HepG2 (cell line): ENCODE data around the gene S100A6. TPM values are rescaled to one million over a fixed set of nuclear protein-coding genes. Genes with fewer than 3 reads are reported as not detected.

Experiments used
- CENPT ChIP-seq: sonication (generic); formaldehyde crosslinking; IDR thresholded peaks from 2 replicates; pipeline ENCODE4 v1.8.0; 2022; ENCODE audit warnings: low read depth, mild to moderate bottlenecking, moderate library complexity, missing genetic modification reagents
- GABPA ChIP-seq, 2 experiments: IDR thresholded peaks; 2 replicates each; pipeline ENCODE4 v1.6.1; 2011 to 2016; ENCODE audit warnings: low read depth in 2 of 2, low read length in 1 of 2, missing biosample characterization in 1 of 2, missing genetic modification characterization in 1 of 2
- HNRNPLL ChIP-seq: fragments of 200-400 bp; formaldehyde crosslinking; IDR thresholded peaks from 2 replicates; pipeline ENCODE4 v1.6.1; 2017; ENCODE audit warnings: mild to moderate bottlenecking, low read depth, low read length; ENCODE audit not compliant: poor library complexity, severe bottlenecking
- KAT7 ChIP-seq: IDR thresholded peaks from 2 replicates; pipeline ENCODE4 v1.6.1; 2018; ENCODE audit warnings: borderline replicate concordance, missing compliant biosample characterization
- KDM5B ChIP-seq: sonication (generic); formaldehyde crosslinking; IDR thresholded peaks from 2 replicates; pipeline ENCODE4 v1.4.0; 2020; ENCODE audit warnings: missing genetic modification reagents, mild to moderate bottlenecking, borderline replicate concordance
- NCOR1 ChIP-seq: fragments of 200-600 bp; sonication (generic); IDR thresholded peaks from 2 replicates; pipeline ENCODE4 v1.7.0; 2017; ENCODE audit warnings: antibody characterized with exemption, low read length, borderline replicate concordance
- RARG ChIP-seq: sonication (generic); formaldehyde crosslinking; IDR thresholded peaks from 2 replicates; pipeline ENCODE4 v1.4.0; 2020; ENCODE audit warnings: low read depth, mild to moderate bottlenecking, missing genetic modification reagents
- SOX6 ChIP-seq, 2 experiments: fragments of 450-650 bp in 1 of 2; sonication (generic) in 1 of 2; formaldehyde crosslinking in 1 of 2; IDR thresholded peaks; 2 replicates each; pipeline versions ENCODE4 v1.4.0 to v1.6.1; 2017 to 2020; ENCODE audit warnings: antibody characterized with exemption in 1 of 2, mild to moderate bottlenecking in 1 of 2, missing genetic modification reagents in 1 of 2
- SRY ChIP-seq: sonication (generic); formaldehyde crosslinking; IDR thresholded peaks from 2 replicates; pipeline ENCODE4 v1.8.0; 2022; ENCODE audit warnings: mild to moderate bottlenecking, missing genetic modification reagents
- TFAP4 ChIP-seq: sonication (generic); IDR thresholded peaks from 2 replicates; pipeline ENCODE4 v1.6.1; 2016; ENCODE audit warnings: low read depth, borderline replicate concordance
- THYN1 ChIP-seq: sonication (generic); formaldehyde crosslinking; IDR thresholded peaks from 2 replicates; pipeline ENCODE4 v1.8.1; 2023; ENCODE audit warnings: low read depth, mild to moderate bottlenecking, moderate library complexity, missing genetic modification reagents, borderline replicate concordance
- U2AF1 ChIP-seq: fragments of 200-400 bp; formaldehyde crosslinking; optimal IDR thresholded peaks from 2 replicates; pipeline ENCODE3; 2017; ENCODE audit warnings: mild to moderate bottlenecking, low read depth, low read length
- ZNF652 ChIP-seq: IDR thresholded peaks from 2 replicates; pipeline ENCODE4 v1.6.1; 2016; ENCODE audit warnings: low read depth, borderline replicate concordance
- polyA plus RNA-seq, 8 experiments: library from polyadenylated mRNA; depleted of rRNA in 3 of 8; stranded (reverse) in 7 of 8; unstranded in 1 of 8; fragments of >200 nt; fragmentation: Illumina TruSeq in 4 of 8; extraction: Trizol in 4 of 8; gene quantifications; 2 replicates each; pipeline versions ENCODE4 v1.2.1 to v1.2.3, GENCODE V29; 2011 to 2016; ENCODE audit warnings: low read depth in 4 of 8, missing spikeins in 1 of 8, mixed read lengths in 1 of 8; ENCODE audit not compliant: insufficient read depth in 1 of 8
- total RNA-seq, 5 experiments: library from RNA; depleted of rRNA; stranded (reverse); fragments of >200 nt; fragmentation: Illumina TruSeq; extraction: Trizol; gene quantifications; 2 replicates each; pipeline ENCODE4 v1.2.3, GENCODE V29; 2016; ENCODE audit warnings: low read depth in 1 of 5
- TF ChIP-seq, protein P1 (sequence below): sonication (generic); formaldehyde crosslinking; IDR thresholded peaks from 2 replicates; pipeline ENCODE4 v1.9.0; 2021; ENCODE audit warnings: mild to moderate bottlenecking, missing genetic modification reagents
- TF ChIP-seq, protein P2 (sequence below): sonication (generic); formaldehyde crosslinking; IDR thresholded peaks from 2 replicates; pipeline ENCODE4 v1.4.0; 2020; ENCODE audit warnings: missing genetic modification reagents, borderline replicate concordance
- TF ChIP-seq, protein P3 (sequence below): sonication (generic); formaldehyde crosslinking; IDR thresholded peaks from 2 replicates; pipeline ENCODE4 v1.4.0; 2020; ENCODE audit warnings: mild to moderate bottlenecking, missing genetic modification reagents
- TF ChIP-seq, protein P4 (sequence below): sonication (generic); formaldehyde crosslinking; conservative IDR thresholded peaks from 2 replicates; pipeline ENCODE4 v1.4.0; 2020; ENCODE audit warnings: missing genetic modification reagents

The S100A6 gene
- total and polyA plus RNA-seq, 2 of the 13 experiments (the other 11 are each of a cell fraction or from before 2014, with no cell fraction given) = 72.9 to 85.0 TPM

GRCh38 chr1:153532769-153533599 lies 2.8 kb downstream of the S100A6 start (continued):
- TF ChIP-seq GABPA (IDR thresholded peaks at IDR 0.05; ENCODE audit: low read depth, low read length) (no peak), GABPA (CRISPR knock-in tag; IDR thresholded peaks at IDR 0.05; ENCODE audit: low read depth) (no peak), RARG (CRISPR knock-in tag) (no peak), KDM5B (CRISPR knock-in tag) (no peak), THYN1 (CRISPR knock-in tag) (no peak), SOX6 (IDR thresholded peaks at IDR 0.05) (no peak), SOX6 (CRISPR knock-in tag; IDR thresholded peaks at IDR 0.05) (no peak), CENPT (CRISPR knock-in tag) (no peak), TFAP4 (peak; percentile 53; the same call in 1 of the 2 replicates), HNRNPLL (no peak), SRY (CRISPR knock-in tag) (no peak), ZNF652 (CRISPR knock-in tag) (no peak), NCOR1 (0 out of 2 replicates have a peak, but pooled peaks have one; percentile 45), U2AF1 (no peak), KAT7 (peak; percentile 47; the same call in 1 of the 2 replicates)
- TF ChIP-seq, protein P1, sequence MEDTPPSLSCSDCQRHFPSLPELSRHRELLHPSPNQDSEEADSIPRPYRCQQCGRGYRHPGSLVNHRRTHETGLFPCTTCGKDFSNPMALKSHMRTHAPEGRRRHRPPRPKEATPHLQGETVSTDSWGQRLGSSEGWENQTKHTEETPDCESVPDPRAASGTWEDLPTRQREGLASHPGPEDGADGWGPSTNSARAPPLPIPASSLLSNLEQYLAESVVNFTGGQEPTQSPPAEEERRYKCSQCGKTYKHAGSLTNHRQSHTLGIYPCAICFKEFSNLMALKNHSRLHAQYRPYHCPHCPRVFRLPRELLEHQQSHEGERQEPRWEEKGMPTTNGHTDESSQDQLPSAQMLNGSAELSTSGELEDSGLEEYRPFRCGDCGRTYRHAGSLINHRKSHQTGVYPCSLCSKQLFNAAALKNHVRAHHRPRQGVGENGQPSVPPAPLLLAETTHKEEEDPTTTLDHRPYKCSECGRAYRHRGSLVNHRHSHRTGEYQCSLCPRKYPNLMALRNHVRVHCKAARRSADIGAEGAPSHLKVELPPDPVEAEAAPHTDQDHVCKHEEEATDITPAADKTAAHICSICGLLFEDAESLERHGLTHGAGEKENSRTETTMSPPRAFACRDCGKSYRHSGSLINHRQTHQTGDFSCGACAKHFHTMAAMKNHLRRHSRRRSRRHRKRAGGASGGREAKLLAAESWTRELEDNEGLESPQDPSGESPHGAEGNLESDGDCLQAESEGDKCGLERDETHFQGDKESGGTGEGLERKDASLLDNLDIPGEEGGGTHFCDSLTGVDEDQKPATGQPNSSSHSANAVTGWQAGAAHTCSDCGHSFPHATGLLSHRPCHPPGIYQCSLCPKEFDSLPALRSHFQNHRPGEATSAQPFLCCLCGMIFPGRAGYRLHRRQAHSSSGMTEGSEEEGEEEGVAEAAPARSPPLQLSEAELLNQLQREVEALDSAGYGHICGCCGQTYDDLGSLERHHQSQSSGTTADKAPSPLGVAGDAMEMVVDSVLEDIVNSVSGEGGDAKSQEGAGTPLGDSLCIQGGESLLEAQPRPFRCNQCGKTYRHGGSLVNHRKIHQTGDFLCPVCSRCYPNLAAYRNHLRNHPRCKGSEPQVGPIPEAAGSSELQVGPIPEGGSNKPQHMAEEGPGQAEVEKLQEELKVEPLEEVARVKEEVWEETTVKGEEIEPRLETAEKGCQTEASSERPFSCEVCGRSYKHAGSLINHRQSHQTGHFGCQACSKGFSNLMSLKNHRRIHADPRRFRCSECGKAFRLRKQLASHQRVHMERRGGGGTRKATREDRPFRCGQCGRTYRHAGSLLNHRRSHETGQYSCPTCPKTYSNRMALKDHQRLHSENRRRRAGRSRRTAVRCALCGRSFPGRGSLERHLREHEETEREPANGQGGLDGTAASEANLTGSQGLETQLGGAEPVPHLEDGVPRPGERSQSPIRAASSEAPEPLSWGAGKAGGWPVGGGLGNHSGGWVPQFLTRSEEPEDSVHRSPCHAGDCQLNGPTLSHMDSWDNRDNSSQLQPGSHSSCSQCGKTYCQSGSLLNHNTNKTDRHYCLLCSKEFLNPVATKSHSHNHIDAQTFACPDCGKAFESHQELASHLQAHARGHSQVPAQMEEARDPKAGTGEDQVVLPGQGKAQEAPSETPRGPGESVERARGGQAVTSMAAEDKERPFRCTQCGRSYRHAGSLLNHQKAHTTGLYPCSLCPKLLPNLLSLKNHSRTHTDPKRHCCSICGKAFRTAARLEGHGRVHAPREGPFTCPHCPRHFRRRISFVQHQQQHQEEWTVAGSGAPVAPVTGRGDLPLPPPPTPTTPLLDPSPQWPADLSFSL (CRISPR knock-in tag) = no peak
- TF ChIP-seq, protein P2, sequence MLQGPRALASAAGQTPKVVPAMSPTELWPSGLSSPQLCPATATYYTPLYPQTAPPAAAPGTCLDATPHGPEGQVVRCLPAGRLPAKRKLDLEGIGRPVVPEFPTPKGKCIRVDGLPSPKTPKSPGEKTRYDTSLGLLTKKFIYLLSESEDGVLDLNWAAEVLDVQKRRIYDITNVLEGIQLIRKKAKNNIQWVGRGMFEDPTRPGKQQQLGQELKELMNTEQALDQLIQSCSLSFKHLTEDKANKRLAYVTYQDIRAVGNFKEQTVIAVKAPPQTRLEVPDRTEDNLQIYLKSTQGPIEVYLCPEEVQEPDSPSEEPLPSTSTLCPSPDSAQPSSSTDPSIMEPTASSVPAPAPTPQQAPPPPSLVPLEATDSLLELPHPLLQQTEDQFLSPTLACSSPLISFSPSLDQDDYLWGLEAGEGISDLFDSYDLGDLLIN (CRISPR knock-in tag) = no peak
- TF ChIP-seq, protein P3, sequence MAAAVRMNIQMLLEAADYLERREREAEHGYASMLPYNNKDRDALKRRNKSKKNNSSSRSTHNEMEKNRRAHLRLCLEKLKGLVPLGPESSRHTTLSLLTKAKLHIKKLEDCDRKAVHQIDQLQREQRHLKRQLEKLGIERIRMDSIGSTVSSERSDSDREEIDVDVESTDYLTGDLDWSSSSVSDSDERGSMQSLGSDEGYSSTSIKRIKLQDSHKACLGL (CRISPR knock-in tag) = no peak
- TF ChIP-seq, protein P4, sequence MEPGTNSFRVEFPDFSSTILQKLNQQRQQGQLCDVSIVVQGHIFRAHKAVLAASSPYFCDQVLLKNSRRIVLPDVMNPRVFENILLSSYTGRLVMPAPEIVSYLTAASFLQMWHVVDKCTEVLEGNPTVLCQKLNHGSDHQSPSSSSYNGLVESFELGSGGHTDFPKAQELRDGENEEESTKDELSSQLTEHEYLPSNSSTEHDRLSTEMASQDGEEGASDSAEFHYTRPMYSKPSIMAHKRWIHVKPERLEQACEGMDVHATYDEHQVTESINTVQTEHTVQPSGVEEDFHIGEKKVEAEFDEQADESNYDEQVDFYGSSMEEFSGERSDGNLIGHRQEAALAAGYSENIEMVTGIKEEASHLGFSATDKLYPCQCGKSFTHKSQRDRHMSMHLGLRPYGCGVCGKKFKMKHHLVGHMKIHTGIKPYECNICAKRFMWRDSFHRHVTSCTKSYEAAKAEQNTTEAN (CRISPR knock-in tag) = no peak
